ENCODE data around the gene SULT2B1. TPM values are rescaled to one million over a fixed set of nuclear protein-coding genes. Genes with fewer than 3 reads are reported as not detected.
A peak's percentile ranks its signal among the peaks of the same experiment; 100 is the strongest.
"Not testable (repeated sequence)": the region's sequence is repeated elsewhere in the genome, so short reads cannot be mapped to it uniquely, and the experiment has no call there.

SULT2B1 gene
- total and polyA plus RNA-seq, 7 donors, result 0.06 to 0.23 TPM; not detected in 5

DNA sequence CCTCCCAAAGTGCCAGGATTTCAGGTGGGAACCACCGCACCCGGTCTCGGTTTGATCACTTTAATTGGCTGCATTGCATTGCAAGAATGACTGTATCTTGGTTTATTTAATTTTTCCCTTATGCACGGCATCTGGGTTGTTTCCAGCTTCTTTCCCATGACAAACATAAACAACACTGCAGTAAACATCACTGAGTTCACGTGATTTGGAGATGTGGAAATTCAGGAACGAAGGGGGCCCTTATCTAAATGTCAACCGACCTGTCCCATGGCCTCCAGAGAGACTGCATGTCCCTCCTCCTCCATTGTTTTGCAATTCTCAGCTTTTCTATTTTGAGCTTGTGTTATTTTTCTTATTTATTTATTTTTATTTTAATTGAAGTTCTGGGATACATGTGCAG is 14.4 kb upstream of the SULT2B1 start:
- no peaks in the 10 kb centered on the region for H3K9me3 ChIP-seq
- H3K27me3 ChIP-seq (ENCODE audit: insufficient read depth in 3 of 3, low read length in 2 of 3), result peaks cover 0 to under 1% (median 0%) of the 10 kb centered on the region in 3 donors
- H3K27ac ChIP-seq, result no peak overlapping the region
- TF ChIP-seq, protein P1, sequence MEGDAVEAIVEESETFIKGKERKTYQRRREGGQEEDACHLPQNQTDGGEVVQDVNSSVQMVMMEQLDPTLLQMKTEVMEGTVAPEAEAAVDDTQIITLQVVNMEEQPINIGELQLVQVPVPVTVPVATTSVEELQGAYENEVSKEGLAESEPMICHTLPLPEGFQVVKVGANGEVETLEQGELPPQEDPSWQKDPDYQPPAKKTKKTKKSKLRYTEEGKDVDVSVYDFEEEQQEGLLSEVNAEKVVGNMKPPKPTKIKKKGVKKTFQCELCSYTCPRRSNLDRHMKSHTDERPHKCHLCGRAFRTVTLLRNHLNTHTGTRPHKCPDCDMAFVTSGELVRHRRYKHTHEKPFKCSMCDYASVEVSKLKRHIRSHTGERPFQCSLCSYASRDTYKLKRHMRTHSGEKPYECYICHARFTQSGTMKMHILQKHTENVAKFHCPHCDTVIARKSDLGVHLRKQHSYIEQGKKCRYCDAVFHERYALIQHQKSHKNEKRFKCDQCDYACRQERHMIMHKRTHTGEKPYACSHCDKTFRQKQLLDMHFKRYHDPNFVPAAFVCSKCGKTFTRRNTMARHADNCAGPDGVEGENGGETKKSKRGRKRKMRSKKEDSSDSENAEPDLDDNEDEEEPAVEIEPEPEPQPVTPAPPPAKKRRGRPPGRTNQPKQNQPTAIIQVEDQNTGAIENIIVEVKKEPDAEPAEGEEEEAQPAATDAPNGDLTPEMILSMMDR (IDR thresholded peaks at IDR 0.05), result no peak
- H3K36me3 ChIP-seq (ENCODE audit: insufficient read depth in 1 of 2, low read depth in 1 of 2), result no peaks in the 10 kb centered on the region
- DNase-seq, result no peak
- no peak overlapping the region for H3K4me3 ChIP-seq
- ATAC-seq, result no peak
- no peaks in the 10 kb centered on the region for H3K4me1 ChIP-seq
- intact Hi-C loops (cut with DNase I), result no loop called here
- 79 to 83% (median 81%) methylated on average over 7 of the region's 7 CpGs for WGBS, 3 donors

DNA sequence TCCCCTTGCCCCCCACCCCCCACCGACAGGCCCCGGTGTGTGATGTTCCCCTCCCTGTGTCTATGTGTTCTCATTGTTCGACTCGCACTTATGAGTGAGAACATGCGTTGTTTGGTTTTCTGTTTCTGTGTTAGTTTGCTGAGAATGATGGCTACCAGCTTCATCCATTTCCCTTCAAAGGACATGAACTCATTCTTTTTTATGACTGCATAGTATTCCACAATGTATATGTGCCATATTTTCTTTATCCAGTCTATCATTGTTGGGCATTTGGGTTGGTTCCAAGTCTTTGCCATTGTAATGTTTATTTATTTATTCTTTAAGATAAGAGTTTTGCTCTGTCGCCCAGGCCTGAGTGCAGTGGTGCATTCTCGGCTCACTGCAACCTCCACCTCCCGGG is 13.9 kb upstream of the SULT2B1 start:
- intact Hi-C loops (cut with DNase I); DNase-seq; H3K4me3 ChIP-seq; H3K27me3 ChIP-seq (ENCODE audit: insufficient read depth in 3 of 3, low read length in 2 of 3); H3K27ac ChIP-seq; H3K9me3 ChIP-seq; ATAC-seq; H3K36me3 ChIP-seq (ENCODE audit: insufficient read depth in 1 of 2, low read depth in 1 of 2); H3K4me1 ChIP-seq: not testable (repeated sequence)
- 93 to 95% (median 94%) methylated on average over 8 of the region's 8 CpGs for WGBS, 3 donors

DNA sequence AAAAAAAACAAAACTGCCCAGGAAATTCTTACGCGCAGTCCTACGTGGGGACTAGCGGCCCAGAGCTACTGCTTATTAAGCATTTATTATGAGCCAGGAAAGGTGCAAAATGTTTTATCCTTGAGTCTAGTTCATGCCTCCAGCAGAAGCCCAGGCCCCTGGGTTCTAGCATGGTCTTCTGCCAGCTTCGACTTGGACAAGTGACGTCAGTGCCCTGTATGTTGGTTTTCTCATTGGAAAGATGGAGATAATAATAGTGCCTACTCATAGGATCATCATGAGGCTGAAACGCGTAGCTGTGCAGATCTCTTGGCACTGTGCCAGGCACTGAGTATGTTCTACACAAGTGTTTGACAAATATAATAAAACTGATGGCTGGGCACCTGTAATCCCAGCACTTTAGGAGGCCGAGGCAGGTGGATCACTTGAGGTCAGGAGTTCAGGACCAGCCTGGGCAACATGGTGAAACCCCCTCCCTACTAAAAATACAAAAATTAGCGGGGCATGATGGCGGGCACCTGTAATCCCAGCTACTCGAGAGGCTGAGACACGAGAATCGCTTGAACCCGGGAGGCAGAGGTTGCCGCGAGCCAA is 12.4 kb upstream of the SULT2B1 start:
- Histone ChIP-seq H3K9me3 (no peaks in the 10 kb centered on the region), H3K4me3 (no peak overlapping the region), H3K27me3 (ENCODE audit: insufficient read depth in 3 of 3, low read length in 2 of 3) (no peaks in the 10 kb centered on the region), H3K4me1 (no peaks in the 10 kb centered on the region), H3K36me3 (ENCODE audit: insufficient read depth in 1 of 2, low read depth in 1 of 2) (no peaks in the 10 kb centered on the region), H3K27ac (no peak overlapping the region)
- TF ChIP-seq, protein P1 (IDR thresholded peaks at IDR 0.05), result no peak
- ATAC-seq, result peak in 1 of 4 donors; percentile 33
- WGBS, 3 donors, result 36 to 56% (median 41%) methylated on average over 17 of the region's 17 CpGs
- intact Hi-C loops (cut with DNase I), result no loop called here
- no peak for DNase-seq

DNA sequence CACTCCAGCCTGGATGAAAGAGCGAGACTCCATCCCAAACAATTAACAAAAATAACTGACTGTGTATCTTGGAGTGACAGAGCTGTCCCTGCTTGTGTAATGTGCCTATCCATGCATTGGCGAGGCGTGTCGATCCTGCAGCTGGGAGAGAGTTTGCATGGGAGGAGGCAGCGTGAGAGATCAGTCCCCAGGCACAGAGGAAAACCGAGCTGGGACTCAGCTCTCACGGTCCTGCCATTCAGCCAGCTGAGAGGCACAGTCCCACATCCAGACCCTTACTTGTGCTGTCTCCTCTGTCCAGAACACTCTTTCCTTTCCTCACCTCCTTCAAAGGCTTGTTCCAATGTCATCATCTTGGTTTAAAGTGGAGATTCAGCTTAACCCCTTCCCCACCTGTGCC is 11.9 kb upstream of the SULT2B1 start:
- Histone ChIP-seq H3K4me1 (no peaks in the 10 kb centered on the region), H3K9me3 (no peaks in the 10 kb centered on the region), H3K27ac (no peak overlapping the region), H3K4me3 (no peak overlapping the region), H3K27me3 (ENCODE audit: insufficient read depth in 3 of 3, low read length in 2 of 3) (no peaks in the 10 kb centered on the region), H3K36me3 (ENCODE audit: insufficient read depth in 1 of 2, low read depth in 1 of 2) (no peaks in the 10 kb centered on the region)
- 12 to 25% (median 21%) methylated on average over 7 of the region's 7 CpGs for WGBS, 3 donors
- TF ChIP-seq, protein P1 (IDR thresholded peaks at IDR 0.05), result no peak
- no peak for ATAC-seq
- intact Hi-C loops (cut with DNase I), result no loop called here
- no peak for DNase-seq

DNA sequence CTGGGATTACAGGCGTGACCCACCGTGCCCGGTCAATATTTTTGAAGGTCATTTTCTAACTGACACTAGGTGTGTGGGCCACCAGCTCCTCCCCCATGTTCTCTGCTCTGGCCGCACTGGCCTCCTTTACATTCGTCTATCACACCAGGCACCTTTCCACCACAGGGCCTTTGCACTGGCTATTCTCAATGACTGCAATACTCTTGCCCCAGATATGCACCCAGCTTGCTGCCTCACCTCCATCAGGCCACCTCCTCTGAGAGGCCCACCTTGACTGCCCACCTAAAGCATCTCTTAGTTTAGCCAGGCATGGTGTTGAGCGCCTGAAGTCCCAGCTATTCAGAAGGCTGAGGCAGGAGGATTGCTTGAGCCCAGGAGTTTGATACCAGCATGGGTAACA is 10.2 kb upstream of the SULT2B1 start:
- H3K4me3 ChIP-seq, result no peak overlapping the region
- intact Hi-C loops (cut with DNase I), result no loop called here
- TF ChIP-seq, protein P1 (IDR thresholded peaks at IDR 0.05), result no peak
- H3K9me3 ChIP-seq, result no peaks in the 10 kb centered on the region
- 87 to 92% (median 92%) methylated on average over 6 of the region's 6 CpGs for WGBS, 3 donors
- ATAC-seq, result no peak
- no peak for DNase-seq
- no peak overlapping the region for H3K27ac ChIP-seq
- no peaks in the 10 kb centered on the region for H3K36me3 ChIP-seq (ENCODE audit: insufficient read depth in 1 of 2, low read depth in 1 of 2)
- peaks cover 0 to 6% (median 3%) of the 10 kb centered on the region in 3 donors for H3K27me3 ChIP-seq (ENCODE audit: insufficient read depth in 3 of 3, low read length in 2 of 3)
- no peaks in the 10 kb centered on the region for H3K4me1 ChIP-seq
